HL-60 (cell line): ENCODE data around the gene TSC2.

Experiments
- CTCF ChIP-seq: IDR thresholded peaks from one replicate; pipeline ENCODE4 v1.5.1; 2011; ENCODE audit warnings: low read length, control low read depth, inconsistent platforms; ENCODE audit not compliant: insufficient read depth
- GABPA ChIP-seq: IDR thresholded peaks from 2 replicates; pipeline ENCODE4 v1.6.1; 2012; ENCODE audit warnings: low read depth
- POLR2AphosphoS5 ChIP-seq: IDR thresholded peaks from 2 replicates; pipeline ENCODE4 v1.6.1; 2012; ENCODE audit warnings: low read depth

- no peak for TF ChIP-seq CTCF
- no peak for TF ChIP-seq POLR2AphosphoS5
- TF ChIP-seq GABPA, result no peak
These were observed 3.2 kb upstream of the TSC2 start for GRCh38 chr16:2044541-2044940.
